GM18858 (cell line): Measurements from ENCODE around the gene FAM107B.
A peak's percentile ranks its signal among the peaks of the same experiment; 100 is the strongest.

Experiments used
- ATAC-seq: cut with Tn5 transposase; IDR thresholded peaks from one replicate; pipeline ENCODE4 v1.9.1; 2021; ENCODE audit not compliant: unreplicated experiment

Gene FAM107B

GRCh38 chr10:14510346-14510745 is 264.4 kb downstream of the FAM107B start:
- no peak for ATAC-seq

- ATAC-seq, result no peak
Observed at GRCh38 chr10:14508725-14509124, 266.0 kb downstream of the FAM107B start.

- no peak for ATAC-seq
Observed at GRCh38 chr10:14507781-14508180, 266.9 kb downstream of the FAM107B start.

DNA sequence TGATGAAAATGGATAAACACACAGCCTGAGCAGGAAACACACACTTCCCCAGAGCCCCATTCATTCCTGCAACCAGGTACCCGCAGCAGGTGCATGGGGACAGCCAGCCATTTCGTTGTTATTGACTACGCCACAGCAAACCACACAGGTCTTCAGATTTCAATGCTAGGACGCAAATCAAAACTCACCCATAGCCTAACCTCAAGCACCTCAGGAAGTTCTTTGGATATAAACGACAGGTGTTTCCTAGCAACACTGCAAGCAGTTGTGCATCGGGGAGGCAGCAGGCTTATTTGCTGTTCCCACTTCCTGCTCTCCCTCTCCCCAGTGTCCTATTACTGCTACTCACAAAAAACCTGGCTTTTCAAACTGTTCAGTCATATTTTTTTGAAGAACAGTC is 267.5 kb downstream of the FAM107B start:
- ATAC-seq, result peak; percentile 66

DNA sequence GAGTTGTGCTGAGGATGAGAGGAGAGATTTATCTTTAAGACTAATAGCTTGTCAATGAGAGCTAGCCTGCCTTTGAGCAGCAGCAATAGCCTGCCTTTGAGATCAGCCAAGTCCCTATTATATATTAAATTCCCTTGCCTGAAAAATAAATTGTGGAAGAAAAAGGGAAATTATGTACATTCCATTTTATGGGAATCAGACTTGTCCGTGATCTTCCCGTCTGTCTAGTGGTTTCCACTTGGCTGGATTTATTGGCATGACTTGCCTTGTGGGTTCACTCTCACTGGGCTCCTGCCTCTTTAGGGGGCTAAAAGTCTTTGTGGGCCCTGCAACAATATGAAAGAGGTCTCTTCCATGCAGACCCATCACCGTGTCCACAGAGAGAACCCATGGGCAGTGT is 272.3 kb downstream of the FAM107B start:
- no peak for ATAC-seq

- no peak for ATAC-seq
Observed at GRCh38 chr10:14500172-14500765, 274.4 kb downstream of the FAM107B start.

- ATAC-seq, result no peak
Observed at GRCh38 chr10:14499601-14499904, 275.1 kb downstream of the FAM107B start.

DNA sequence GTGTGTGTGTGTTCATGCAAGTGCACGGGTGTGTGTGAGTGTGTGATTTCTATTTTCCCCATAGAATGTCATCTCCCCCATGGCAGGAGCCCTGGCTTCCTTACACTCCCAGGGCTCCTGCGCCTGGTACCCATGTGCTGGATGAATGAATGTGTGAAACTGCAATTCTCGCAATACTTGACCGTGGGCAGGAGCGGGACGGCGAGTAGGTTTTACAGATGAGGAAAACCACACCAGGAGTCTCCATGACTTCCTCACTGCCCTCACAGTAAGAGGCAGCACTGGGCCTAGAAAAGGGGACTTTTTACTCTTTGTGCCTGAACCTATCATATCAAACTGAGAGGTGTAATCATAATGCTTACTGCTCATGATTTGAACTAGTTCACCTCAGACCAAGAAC is 276.4 kb downstream of the FAM107B start:
- no peak for ATAC-seq

DNA sequence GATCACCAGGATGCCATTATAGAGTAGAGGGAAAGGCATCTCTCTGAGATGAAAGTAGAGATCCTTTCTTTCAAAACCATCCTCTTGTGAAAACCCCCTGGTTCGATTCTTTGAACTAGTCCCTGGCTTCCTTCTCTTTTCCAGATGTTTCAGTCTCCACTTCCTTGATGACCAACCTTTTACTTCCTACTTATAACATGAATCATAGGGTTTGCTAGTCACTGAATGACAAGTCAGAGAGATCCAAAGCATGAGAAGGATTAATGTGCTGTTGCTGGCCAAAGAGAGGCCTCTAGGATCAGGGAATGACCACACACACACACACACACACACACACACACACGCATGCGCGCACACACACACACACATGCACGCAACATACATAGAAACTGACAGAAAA is 282.9 kb downstream of the FAM107B start:
- ATAC-seq, result no peak

DNA sequence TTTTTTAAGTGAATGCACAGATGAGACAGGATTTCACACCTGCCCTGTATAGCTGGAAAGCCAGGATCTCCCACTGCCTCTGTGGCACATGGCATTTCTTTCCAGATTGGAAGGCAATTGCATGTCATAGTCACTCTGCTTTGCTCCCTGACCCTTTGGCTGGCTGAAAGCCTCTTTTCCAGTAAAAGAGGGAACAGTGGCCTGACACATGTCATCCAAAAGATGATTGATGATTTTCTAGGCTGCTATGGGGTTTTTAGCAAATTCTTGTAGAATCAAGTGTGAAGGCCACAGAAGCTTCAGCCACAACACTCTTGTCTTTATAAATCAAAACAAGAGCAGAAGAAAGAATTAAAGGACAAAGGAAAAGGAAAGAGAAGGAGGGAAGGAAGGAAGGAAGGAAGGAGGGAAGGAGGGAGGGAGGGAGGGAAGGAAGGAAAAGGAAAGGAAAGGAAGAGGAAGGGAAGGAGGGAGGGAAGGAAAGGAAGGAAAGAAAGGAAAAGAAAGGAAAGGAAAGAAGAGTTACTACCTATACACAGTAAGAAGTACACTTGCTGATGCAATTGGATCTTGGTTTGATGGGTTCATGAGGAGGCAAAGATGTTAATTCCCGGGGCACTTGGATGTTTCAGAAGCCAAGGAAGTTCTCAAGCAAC is 285.0 kb downstream of the FAM107B start:
- no peak for ATAC-seq

DNA sequence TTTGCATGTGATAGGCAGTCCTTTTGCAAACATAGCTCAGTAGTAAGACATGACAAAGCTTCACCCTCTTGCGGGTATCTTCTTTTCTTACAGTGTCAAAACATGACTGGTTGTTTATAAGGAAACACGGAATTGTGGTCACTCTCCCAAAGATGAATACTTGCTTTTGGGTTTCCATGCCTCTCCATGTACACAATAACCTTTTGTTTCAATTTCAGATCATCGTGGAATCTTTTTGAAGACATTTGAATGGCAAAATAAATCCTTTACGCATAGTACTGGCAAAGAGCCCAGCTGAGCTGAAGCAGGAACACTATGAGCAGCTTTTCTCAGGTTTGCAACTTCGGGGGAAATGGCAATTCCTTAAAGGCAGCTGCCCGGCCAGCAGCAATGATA is 287.2 kb downstream of the FAM107B start:
- no peak for ATAC-seq

GRCh38 chr10:14486777-14487487 is 287.8 kb downstream of the FAM107B start:
- no peak for ATAC-seq

GRCh38 chr10:14485986-14486385 is 288.7 kb downstream of the FAM107B start:
- ATAC-seq, result no peak

- no peak for ATAC-seq
Observed at GRCh38 chr10:14483417-14483816, 291.3 kb downstream of the FAM107B start.

DNA sequence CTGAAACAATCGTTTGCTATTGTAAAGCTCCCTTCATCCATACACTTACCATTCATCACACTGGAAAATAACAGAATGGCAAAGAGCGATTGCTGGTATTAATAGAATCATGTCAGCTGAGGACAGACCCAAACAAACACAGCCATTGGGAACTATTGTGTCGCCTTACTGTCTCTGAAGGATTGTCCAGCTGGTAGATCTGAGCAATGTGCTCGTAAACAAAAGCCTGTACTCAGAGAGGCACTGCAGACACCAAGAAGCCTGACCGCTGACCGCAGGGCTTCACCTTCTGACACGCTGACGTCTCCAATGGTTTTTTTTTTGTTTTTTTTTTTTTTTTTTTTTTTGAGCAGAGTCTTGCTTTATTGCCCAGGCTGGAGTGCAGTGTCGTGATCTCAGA is 292.9 kb downstream of the FAM107B start:
- no peak for ATAC-seq

DNA sequence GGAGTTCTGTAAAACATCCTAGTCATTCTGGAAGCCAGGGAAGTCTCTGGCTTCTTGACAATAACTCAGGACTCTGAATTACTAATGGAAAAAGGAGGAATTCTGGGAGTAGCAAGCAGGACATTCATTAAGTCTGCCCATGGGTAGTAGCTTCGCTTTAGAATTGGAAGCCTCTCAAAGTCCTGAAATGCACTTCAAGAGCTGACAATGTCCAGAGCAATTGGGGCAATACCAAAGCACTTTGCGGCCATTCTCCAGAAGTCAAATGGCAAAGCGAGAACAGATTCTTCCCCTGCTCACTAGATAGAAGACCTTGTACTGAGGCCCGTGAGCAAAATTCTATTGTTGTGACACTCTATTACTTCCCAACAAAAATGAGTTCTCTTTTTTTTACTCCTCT is 293.7 kb downstream of the FAM107B start:
- ATAC-seq, result no peak

GRCh38 chr10:14478604-14479003 is 296.1 kb downstream of the FAM107B start:
- no peak for ATAC-seq

DNA sequence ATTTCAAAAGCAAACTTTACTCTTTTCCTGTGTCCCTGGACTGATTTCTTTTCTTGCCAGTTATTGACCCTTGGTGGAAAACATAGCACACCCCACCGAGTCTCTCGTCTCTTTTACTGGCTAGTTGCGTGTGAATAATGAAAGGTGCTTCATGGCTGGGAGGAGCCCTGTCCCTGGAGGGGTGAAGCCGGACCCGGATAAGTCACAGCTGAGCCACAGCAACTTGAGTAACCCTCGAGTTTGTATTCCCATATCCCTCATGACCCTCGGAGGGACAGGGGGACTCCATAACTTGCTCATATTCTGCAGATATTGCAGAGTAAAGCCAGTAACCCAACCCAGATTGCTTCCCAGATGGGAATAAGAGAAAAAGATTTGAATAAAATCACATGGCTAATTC is 296.5 kb downstream of the FAM107B start:
- no peak for ATAC-seq

DNA sequence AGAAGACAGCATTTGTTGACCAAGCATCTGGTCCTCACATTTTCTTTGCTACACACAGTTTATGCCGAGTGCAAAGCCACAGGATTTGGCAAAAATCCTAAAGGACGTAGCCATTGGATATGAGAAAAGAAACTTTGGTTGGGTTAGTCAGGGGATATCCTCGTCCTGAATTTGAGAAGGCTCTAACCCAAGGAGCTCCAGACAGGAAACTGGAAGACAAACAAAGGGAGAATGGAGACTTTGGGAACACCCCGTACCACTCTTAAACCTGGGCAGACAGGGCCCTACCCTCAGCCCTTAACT is 297.3 kb downstream of the FAM107B start:
- no peak for ATAC-seq

- no peak for ATAC-seq
Observed at GRCh38 chr10:14476641-14477407, 297.9 kb downstream of the FAM107B start.

DNA sequence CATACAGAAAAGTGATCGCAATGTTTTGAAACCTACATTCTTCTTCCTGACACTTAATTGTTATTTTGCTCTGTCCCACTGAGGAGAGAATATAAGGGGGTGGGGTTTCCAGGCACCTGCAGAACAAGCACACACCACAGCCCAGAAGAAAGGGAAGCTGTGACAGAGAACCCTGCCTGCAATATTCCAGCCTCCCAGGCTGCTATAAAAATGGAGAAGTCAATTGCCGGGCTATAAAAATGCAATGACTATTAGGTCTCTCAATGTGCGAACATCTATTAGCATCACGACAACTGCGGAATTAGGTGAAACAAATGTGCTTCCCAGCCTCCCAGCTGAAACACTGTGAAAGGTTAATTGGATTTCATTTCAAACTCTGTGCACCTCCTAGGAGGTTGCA is 298.7 kb downstream of the FAM107B start:
- ATAC-seq, result no peak

- no peak for ATAC-seq
Observed at GRCh38 chr10:14474656-14475055, 300.0 kb downstream of the FAM107B start.
